ENCODE data around the gene HMBS.

HMBS gene

DNA sequence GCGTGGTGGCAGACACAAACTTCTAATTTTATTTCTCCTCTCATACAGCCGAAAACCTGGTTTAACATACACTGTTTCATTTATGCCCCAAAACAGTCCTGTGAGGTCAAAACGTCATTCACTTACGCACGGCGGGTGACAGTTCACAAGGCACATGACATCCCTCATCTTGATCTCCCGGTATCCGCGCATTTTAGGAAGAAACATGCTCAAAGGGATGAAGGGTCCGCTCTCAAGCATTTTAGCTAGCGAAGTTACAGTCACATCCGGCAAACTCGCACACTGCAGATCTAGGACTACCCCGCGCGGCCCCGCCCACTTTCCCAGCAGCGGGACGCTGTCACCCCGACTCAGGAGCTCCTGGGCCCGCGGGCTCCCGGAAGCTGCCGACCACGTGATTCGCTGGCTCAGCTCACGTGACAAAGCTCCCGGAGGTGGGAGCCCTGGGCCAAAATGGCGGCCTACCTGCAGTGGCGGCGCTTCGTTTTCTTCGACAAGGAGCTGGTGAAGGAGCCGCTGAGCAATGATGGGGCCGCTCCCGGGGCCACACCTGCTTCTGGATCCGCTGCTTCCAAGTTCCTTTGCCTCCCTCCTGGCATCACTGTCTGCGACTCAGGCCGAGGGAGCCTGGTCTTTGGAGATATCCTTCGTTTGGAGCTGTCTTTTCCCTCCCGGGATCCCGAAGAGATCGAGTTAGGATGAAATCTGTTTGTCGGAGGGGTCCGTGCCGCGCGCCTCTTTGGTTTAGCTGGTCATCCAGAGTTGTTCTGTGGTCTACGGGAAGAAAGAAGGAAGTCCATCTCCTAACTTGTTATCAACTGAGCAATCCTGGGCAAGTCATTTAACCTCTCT, 17.1 kb upstream of the HMBS start, which contains the start of gene VPS11:
VPS11 (plus strand) TSS at position 448 of the 852 bp plus-strand sequence; CDS start at position 454, 6 bp downstream.
- DNase-seq (ENCODE audit: insufficient read length, low spot score) (peak; percentile 98), FAIRE-seq (peak; percentile 83)

DNA sequence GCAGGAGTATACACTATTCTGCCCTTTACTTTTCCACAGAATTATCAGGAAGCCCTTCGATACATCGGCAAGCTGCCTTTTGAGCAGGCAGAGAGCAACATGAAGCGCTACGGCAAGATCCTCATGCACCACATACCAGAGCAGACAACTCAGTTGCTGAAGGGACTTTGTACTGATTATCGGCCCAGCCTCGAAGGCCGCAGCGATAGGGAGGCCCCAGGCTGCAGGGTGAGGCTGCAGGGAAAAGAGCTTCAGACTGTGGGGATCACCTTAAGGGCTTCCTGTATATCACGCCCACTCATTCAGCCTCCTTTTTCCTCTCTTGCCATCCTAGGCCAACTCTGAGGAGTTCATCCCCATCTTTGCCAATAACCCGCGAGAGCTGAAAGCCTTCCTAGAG, 6.8 kb upstream of the HMBS start:
- DNase-seq (ENCODE audit: insufficient read length, low spot score) = no peak
- FAIRE-seq = no peak

DNA sequence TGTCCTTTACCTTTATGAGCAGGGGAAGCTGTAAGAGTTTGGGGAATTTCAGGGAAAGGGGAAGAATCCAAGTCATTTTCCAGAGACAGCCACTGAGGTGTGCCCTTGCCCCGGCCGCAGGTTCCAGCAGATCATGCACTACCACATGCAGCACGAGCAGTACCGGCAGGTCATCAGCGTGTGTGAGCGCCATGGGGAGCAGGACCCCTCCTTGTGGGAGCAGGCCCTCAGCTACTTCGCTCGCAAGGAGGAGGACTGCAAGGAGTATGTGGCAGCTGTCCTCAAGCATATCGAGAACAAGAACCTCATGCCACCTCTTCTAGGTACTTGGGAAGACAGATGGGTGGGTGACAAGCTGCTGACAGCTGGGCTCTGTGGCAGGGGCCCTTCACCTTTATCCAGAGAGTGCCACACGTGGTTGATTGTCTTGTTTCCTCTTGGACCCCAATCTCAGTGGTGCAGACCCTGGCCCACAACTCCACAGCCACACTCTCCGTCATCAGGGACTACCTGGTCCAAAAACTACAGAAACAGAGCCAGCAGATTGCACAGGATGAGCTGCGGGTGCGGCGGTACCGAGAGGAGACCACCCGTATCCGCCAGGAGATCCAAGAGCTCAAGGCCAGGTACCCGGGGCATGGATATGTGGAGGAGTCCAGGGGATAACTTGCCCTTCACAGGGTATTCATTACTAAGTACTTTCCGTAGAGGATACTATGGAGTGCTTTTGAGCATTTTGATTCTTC, 5.8 kb upstream of the HMBS start:
- DNase-seq (ENCODE audit: insufficient read length, low spot score) (no peak), FAIRE-seq (no peak)

DNA sequence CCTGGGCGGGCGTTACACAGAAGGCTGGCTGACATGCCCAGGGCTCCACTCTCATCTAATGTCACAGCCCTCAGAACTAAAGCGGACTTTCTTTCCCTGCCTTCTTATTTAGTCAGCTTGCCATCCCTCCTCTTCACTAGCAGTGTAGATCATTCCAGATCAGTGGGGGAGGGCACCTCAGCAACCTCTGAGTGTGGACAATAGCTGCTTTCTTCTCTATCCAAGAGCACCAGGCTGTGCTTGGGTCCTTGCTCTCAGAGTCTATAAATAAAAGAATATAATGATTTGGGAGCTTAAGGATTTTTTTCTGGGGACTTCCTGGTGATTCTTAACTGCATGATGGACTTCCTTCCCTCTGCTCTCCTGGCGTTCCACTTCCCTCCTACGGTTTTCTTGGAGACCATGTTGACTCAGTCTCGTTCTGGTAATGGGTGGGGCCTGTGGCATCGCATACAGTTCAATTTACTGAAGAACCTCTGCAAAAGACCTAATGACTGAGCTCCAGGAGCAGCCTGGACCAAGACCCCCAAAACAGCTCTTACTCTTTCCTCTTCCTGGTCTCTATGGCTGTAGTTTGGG, 2.9 kb upstream of the HMBS start:
- DNase-seq (ENCODE audit: insufficient read length, low spot score) (no peak), FAIRE-seq (no peak)

DNA sequence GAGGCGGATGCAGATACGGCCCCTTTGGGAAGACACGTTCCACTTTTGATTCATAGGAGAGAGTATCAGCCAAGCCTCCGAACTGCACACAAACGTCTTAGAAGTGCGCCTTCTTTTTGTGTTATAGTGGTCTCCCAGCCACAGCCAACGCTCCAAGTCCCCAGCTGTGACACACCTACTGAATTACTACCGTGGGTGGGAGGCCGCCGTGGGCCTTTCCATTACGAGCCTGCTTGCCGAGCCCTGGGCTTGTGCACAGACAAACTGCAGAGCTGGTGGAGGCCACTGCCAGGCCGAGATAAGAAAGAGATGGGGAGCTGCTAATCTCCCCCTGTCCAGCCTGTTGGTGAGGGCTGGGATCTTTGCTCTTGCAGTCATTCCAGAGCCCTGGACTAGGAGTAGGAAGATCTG, 761 bp downstream of the HMBS start:
- FAIRE-seq = no peak
- DNase-seq (ENCODE audit: insufficient read length, low spot score) = no peak

DNA sequence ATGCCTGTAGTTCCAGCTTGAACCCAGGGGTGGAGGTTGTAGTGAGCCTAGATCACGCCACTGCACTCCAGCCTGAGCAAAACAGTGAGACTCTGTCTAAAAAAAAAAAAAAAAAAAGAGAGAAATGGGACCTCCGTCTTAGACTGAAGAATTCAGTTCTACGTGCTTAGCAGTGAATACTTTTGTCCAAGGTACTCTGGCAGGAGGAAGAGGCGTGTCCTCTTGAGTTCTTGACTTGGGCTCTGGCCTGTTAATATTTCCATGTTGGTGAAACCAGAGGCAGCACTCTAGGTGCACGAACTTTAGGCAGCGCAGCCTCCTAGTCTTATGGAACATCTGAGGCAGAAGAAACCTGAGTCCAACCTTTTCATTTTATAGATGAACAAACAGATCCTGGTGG, 2.4 kb downstream of the HMBS start:
- no peak for FAIRE-seq
- no peak for DNase-seq (ENCODE audit: insufficient read length, low spot score)

DNA sequence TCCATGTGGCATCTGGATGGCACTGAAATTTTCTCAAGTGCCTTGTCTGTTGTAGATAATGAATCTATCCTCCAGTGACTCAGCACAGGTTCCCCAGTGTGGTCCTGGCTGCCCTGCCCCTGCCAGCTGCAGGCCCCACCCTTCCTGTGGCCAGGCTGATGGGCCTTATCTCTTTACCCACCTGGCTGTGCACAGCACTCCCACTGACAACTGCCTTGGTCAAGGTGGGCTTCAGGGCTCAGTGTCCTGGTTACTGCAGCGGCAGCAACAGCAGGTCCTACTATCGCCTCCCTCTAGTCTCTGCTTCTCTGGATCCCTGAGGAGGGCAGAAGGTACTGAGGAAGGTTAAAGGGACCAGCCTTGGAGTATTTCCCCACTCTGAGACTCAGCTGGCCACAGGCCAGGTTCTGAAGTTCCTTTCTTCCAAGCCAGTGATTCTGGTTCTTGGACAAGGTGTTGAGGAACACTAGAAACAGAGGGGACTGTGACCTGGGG, 3.1 kb downstream of the HMBS start:
- DNase-seq (ENCODE audit: insufficient read length, low spot score) (no peak), FAIRE-seq (no peak)

DNA sequence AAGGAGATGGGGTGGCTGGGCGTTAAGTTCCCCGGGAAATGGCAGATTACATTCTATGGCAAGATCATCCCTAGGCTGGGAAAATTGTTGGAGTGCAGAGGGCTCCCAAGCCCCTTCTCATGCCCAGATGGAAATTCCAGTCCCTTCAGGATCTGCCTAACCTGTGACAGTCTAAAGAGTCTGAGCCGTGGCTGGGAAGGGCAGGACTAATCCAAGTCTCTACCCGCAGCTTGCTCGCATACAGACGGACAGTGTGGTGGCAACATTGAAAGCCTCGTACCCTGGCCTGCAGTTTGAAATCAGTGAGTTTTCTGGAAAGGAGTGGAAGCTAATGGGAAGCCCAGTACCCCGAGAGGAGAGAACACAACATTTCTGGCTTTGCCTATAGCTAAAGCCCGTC, 3.7 kb downstream of the HMBS start:
- no peak for FAIRE-seq
- DNase-seq (ENCODE audit: insufficient read length, low spot score) = no peak

DNA sequence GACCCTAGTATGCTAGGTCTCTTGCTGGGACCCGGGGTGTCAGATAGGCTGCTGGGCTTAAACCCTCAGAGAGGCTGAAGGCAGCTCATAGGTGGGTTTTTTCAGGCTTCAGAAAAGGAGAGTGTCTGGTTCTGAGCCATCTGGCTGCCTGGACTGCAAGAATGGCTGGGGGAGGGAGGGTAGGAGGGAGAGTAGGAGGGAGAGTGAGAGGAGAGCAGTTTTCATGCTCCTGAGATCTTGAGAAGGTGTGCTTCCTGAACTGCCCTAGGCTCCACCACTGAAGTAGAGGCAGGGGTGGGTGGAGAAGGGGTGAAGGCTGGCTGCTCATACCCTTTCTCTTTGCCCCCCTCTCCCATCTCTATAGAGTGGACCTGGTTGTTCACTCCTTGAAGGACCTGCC, 4.6 kb downstream of the HMBS start:
- FAIRE-seq = no peak

DNA sequence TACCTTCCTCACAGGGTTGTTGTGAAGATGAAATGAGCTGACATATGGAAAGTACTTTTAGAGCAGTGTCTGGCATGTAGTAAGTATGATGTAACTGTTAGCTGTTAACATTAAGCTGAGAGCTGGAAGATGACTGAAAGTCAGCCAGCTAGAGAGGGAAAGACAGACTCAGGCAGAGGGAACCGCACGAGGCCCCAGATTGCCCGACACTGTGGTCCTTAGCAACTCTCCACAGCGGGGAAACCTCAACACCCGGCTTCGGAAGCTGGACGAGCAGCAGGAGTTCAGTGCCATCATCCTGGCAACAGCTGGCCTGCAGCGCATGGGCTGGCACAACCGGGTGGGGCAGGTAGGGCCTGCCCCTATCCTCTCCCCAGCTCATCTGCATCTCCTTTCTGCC, 6.5 kb downstream of the HMBS start:
- FAIRE-seq = no peak
- DNase-seq (ENCODE audit: insufficient read length, low spot score) = no peak

More for the DNA sequence above, 4.6 kb downstream of the HMBS start:
- DNase-seq (ENCODE audit: insufficient read length, low spot score) = no peak

DNA sequence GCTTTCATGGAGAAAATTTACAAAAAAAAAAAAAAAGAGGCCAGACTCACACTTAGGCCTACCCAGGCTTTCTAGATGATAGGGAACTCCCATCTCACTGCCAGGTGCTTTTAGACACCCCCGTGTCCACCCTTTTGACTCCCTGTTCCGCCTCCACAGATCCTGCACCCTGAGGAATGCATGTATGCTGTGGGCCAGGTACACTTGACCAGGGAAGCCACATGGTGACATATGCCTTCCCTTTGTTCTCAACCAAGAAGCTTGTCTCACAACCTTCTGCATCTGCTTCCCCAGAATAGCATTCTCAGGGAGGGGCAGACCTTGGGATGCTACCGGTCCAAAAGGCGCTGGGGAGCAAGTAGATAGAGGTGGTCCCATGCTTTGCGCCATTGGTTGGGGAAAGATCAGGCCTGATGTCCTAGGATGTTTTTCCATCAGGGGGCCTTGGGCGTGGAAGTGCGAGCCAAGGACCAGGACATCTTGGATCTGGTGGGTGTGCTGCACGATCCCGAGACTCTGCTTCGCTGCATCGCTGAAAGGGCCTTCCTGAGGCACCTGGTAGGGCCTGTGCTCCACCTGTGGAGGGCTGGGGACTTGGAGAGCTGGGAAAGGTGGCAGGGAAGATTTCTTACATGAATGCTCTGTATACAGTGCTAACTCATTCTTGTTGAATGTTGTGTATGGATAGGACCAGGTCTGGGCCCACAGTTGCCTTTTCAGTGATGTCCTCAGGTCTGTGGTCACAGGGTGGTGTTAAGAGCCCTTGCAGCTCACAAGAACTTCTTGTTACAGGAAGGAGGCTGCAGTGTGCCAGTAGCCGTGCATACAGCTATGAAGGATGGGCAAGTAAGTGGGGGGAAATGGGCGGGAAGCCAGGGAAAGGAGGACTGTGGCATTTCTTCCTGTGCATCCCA, 7.5 kb downstream of the HMBS start:
- FAIRE-seq = no peak
- no peak for DNase-seq (ENCODE audit: insufficient read length, low spot score)

DNA sequence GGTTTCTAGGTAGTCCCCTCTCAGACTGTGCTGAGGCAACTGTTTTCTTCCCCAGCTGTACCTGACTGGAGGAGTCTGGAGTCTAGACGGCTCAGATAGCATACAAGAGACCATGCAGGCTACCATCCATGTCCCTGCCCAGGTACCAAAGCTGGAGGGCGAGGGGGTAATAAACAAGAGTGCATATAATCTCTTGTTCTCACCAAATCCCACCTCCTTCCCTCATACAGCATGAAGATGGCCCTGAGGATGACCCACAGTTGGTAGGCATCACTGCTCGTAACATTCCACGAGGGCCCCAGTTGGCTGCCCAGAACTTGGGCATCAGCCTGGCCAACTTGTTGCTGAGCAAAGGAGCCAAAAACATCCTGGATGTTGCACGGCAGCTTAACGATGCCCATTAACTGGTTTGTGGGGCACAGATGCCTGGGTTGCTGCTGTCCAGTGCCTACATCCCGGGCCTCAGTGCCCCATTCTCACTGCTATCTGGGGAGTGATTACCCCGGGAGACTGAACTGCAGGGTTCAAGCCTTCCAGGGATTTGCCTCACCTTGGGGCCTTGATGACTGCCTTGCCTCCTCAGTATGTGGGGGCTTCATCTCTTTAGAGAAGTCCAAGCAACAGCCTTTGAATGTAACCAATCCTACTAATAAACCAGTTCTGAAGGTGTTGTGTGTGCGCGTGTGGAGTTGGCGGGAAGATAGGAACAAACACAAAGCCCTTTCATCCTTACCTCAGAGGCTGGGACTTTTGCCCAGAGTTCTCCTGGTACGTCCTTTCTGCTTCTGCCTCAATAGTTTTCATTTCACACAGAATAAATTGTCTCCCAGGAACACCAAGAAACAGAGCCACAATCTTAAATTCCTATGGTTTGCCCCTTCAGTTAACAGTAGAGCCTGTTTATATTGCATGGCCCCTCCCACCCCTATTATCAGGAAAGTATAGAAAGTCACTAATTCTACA, 8.5 kb downstream of the HMBS start:
- DNase-seq (ENCODE audit: insufficient read length, low spot score) = no peak
- FAIRE-seq = peak; percentile 26

DNA sequence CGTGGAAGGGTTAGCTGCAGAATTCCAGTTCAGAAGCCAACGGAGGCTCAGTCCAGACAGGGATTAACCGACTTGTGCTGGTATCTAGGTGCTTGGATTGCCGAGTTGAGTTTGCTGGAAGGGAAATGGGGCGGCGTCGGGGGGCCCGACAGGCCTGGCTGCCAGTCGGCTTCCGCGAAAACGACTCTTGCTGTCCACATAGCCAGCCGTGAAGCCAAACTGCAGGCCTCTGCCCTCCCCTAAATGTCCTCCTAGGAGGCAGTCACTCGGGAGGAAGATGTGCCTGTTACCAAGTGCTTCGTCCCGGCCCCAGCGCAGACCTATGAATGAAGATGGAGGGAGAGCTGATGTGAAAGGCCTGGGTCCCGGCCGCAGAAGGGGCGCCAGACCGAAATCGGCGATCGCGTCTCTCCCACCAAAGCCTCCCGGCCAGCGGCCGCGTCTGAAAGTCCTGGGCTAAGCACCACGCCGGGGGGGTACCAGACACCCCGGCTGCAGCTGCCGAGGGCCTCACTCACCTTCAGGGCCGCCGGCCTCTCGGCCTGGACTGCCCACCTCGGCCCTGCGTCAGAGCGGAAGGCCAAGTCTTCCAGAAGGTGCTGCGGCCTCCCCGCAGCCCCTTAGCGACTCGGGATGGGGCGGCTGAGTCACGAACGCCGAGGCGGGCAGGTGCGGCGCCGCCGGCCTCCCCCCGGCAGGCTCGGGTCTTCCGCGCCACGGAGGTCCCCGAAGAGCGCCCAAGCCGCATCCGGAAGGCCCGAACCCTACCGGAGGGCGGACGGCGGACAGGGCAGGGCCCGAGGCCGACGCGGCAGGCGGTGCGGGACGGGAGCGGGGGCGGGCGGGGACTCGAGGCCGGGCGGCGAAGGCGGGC, 9.5 kb downstream of the HMBS start:
- no peak for FAIRE-seq
- DNase-seq (ENCODE audit: insufficient read length, low spot score) = no peak

DNA sequence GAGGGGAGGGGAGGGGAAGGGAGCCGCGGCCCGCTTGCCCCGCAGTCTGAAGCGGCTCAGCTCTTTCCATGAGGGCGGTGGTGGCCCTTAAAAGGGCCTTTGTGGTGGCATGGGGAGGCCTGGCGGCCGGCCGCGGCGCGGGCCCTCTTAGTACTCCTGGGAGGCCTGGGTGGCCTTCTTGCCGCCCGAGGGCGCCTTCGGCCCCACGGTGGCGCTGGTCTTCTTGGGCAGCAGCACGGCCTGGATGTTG, 10.1 kb downstream of the HMBS start:
- FAIRE-seq = no peak
- DNase-seq (ENCODE audit: insufficient read length, low spot score) = no peak

DNA sequence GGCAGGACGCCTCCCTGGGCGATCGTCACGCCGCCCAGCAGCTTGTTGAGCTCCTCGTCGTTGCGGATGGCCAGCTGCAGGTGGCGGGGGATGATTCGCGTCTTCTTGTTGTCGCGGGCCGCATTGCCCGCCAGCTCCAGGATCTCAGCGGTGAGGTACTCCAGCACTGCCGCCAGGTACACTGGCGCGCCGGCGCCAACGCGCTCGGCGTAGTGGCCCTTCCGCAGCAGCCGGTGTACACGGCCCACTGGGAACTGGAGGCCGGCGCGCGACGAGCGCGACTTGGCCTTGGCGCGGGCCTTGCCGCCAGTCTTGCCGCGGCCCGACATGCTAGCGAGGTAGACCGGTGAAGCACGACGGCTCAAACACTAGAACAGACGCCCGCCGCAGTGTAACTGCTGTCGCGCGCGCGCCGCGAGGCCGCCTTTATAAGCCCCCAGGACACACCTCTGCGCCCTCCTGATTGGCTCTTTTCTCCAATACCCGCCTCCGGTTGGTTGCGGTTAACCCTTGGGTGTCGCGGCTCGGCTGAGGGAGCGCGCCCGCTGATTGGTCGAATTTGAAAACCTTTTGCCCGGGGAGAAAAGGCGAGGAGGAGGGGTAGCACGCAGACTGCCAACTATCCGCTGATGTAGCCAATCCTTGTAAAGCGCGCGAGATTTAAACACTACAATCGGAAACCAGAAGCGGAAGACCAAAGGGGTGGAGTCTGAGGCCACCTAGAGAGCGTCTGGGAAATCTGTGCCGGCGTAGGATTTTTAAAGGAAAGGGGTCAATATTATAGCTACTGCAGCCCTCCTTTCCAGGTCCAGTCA, 10.6 kb downstream of the HMBS start:
- FAIRE-seq = peak; percentile 95
- DNase-seq (ENCODE audit: insufficient read length, low spot score) = peak; percentile 98

DNA sequence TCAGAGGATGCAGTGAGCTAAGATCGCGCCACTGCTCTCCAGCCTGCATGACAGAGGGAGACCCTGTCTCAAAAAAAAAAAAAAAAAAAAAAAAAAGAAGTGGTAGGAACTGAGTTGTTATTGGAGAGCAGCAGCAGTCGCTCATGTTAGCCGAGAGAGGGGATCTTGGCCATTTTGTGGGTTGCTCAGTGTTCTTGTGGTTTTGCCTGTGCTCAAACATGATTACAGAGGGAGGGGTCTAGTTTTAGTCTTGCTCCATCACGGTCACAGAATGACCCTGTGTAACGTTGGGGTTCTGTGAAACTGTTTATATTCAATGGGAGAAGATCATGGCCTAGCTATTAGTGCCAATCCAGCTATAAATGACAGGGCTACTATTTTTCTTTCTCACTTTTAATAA, 15.0 kb downstream of the HMBS start:
- no peak for FAIRE-seq
- no peak for DNase-seq (ENCODE audit: insufficient read length, low spot score)

DNA sequence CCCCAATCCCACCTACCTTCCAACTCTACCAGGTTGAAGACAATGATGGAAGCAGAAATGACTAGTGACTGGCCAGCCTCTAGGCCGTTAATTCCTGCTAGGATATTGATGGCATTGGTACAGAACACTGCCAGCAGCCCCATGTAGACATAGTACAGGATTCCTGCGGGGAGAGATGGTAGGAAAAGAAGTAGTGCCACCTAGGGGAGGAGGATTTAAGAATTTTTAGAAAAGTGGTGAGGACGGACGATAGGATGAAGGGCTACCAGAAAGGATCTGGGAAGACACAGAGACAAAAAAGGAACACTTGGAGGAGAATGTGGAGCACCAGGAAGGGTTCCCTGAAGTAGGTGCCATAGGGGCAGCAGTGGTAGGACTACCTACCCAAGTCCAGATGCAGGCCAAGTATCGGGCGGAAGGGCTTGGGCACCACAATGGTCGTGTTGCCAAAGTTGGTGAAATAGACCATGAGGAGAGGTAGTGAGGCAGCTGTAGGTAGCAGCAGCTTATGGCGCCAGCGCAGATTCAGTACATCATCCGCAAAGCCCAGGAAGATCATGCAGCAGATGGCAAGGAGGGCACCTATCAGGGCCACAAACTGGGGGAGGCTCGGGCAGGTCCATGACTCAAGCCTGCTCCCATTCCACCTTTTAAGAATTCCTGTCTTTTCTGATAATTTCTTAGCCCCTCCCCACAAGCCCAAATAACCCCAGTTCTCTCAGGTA, 15.7 kb downstream of the HMBS start:
- FAIRE-seq (peak; percentile 20), DNase-seq (ENCODE audit: insufficient read length, low spot score) (peak; percentile 35)
